Prostate gland (tissue), 2 donors: ENCODE results near the gene AHCTF1.

ENCODE experiments used
- CTCF ChIP-seq, 4 experiments: fragments of 200-600 bp in 2 of 4; fragments of 450-650 bp in 2 of 4; sonication (generic) in 2 of 4; IDR thresholded peaks; 1 replicate in 3 of 4; 2 replicates in 1 of 4; pipeline ENCODE4 v1.5.1; 2016 to 2019; ENCODE audit warnings: antibody characterized with exemption in 4 of 4, mild to moderate bottlenecking in 2 of 4, moderate library complexity in 2 of 4
- POLR2AphosphoS5 ChIP-seq: sonication (generic); formaldehyde crosslinking; IDR thresholded peaks from one replicate; pipeline ENCODE4 v1.6.1; 2017; ENCODE audit warnings: antibody characterized with exemption

GRCh38 chr1:246790833-246791232, 140.9 kb downstream of the AHCTF1 start:
- no peak for TF ChIP-seq POLR2AphosphoS5
- TF ChIP-seq CTCF (IDR thresholded peaks at IDR 0.05), result no peak
